SK-N-SH (cell line): ENCODE results near the gene SERPINH1. TPM values are rescaled to one million over a fixed set of nuclear protein-coding genes. Genes with fewer than 3 reads are reported as not detected.
A peak's percentile ranks its signal among the peaks of the same experiment; 100 is the strongest.

Source experiments
- CTCF ChIA-PET: fragments of 300-600, 350-600 bp; formaldehyde crosslinking; extraction: SDS; loops from one replicate; lab custom pipeline; 2021; lab: Yijun Ruan, JAX
- POLR2A ChIA-PET: fragments of 350-600 bp; sonication (Branson Sonifier 250); formaldehyde crosslinking; extraction: SDS; loops from one replicate; lab custom pipeline; 2020; ENCODE audit warnings: antibody characterized with exemption, inconsistent platforms; lab: Yijun Ruan, JAX
- DNase-seq: peaks from one replicate; pipeline ENCODE4 v3.0.0; 2012
- H2AFZ ChIP-seq: fragments of 200-600 bp; sonication (generic); 2 replicates; pipeline ENCODE4 v1.8.1; 2016; ENCODE audit warnings: antibody characterized with exemption, mild to moderate bottlenecking, low read depth
- H3F3A ChIP-seq: fragments of 200-600 bp; sonication (generic); replicated peaks from 2 replicates; pipeline ENCODE3; 2016; ENCODE audit warnings: antibody characterized with exemption, mild to moderate bottlenecking; ENCODE audit not compliant: insufficient read depth
- H3K27ac ChIP-seq, 2 experiments: fragments of 200-500 bp in 1 of 2; fragments of 200-600 bp in 1 of 2; sonication (Bioruptor generic) in 1 of 2; sonication (generic), shearing (Covaris generic) in 1 of 2; 2 replicates each; pipeline versions ENCODE4 v1.5.1 to v1.6.1; 2014 to 2016; ENCODE audit warnings: low read depth in 2 of 2, inconsistent platforms in 1 of 2, low read length in 1 of 2, mild to moderate bottlenecking in 1 of 2, mixed read lengths in 1 of 2
- H3K27me3 ChIP-seq: fragments of 200-600 bp; sonication (generic), shearing (Covaris generic); 2 replicates; pipeline ENCODE4 v1.6.1; 2016; ENCODE audit warnings: mixed run types; ENCODE audit not compliant: insufficient read depth
- H3K36me3 ChIP-seq, 2 experiments: fragments of 200-500 bp in 1 of 2; fragments of 200-600 bp in 1 of 2; sonication (Bioruptor generic) in 1 of 2; sonication (generic) in 1 of 2; replicated peaks in 1 of 2; 2 replicates each; pipeline versions ENCODE3 to v1.5.1; 2014 to 2016; ENCODE audit warnings: low read length in 1 of 2, mild to moderate bottlenecking in 1 of 2; ENCODE audit not compliant: insufficient read depth in 2 of 2, control insufficient read depth in 1 of 2
- H3K4me1 ChIP-seq, 2 experiments: fragments of 200-500 bp in 1 of 2; fragments of 200-600 bp in 1 of 2; sonication (Bioruptor generic) in 1 of 2; sonication (generic), shearing (Covaris generic) in 1 of 2; 2 replicates each; pipeline versions ENCODE4 v1.5.1 to v1.6.1; 2014 to 2016; ENCODE audit warnings: low read depth in 1 of 2, low read length in 1 of 2, mixed run types in 1 of 2; ENCODE audit not compliant: insufficient read depth in 2 of 2, control insufficient read depth in 1 of 2
- H3K4me2 ChIP-seq: fragments of 200-600 bp; sonication (generic), shearing (Covaris generic); 2 replicates; pipeline ENCODE4 v1.6.1; 2017; ENCODE audit warnings: mixed run types
- H3K4me3 ChIP-seq, 2 experiments: fragments of 200-500 bp in 1 of 2; fragments of 200-600 bp in 1 of 2; sonication (Bioruptor generic) in 1 of 2; sonication (generic), shearing (Covaris generic) in 1 of 2; 2 replicates each; pipeline versions ENCODE4 v1.5.1 to v1.8.1; 2014 to 2016; ENCODE audit warnings: low read depth in 2 of 2, inconsistent platforms in 1 of 2, low read length in 1 of 2, mild to moderate bottlenecking in 1 of 2, mixed read lengths in 1 of 2, moderate library complexity in 1 of 2
- H3K79me2 ChIP-seq: fragments of 200-600 bp; sonication (generic); 2 replicates; pipeline ENCODE4 v1.8.1; 2017; ENCODE audit warnings: mild to moderate bottlenecking; ENCODE audit not compliant: insufficient read depth
- H3K9ac ChIP-seq: fragments of 200-600 bp; sonication (generic); 2 replicates; pipeline ENCODE4 v1.6.1; 2017; ENCODE audit warnings: mixed run types
- H3K9me2 ChIP-seq: fragments of 200-600 bp; sonication (generic); 2 replicates; pipeline ENCODE4 v1.6.1; 2017; ENCODE audit warnings: mixed run types
- H3K9me3 ChIP-seq: fragments of 200-600 bp; sonication (generic); 2 replicates; pipeline ENCODE4 v1.6.1; 2017; ENCODE audit warnings: mixed run types, mild to moderate bottlenecking, moderate library complexity
- H4K20me1 ChIP-seq: fragments of 200-600 bp; sonication (generic); 2 replicates; pipeline ENCODE4 v1.6.1; 2017; ENCODE audit warnings: mild to moderate bottlenecking, mixed run types; ENCODE audit not compliant: insufficient read depth
- CHD2 ChIP-seq: fragments of 150-350 bp; IDR thresholded peaks from 2 replicates; pipeline ENCODE4 v1.6.1; 2018; ENCODE audit warnings: low read length; ENCODE audit not compliant: partially characterized antibody
- CTCF ChIP-seq: fragments of 200-600 bp; sonication (generic); IDR thresholded peaks from 2 replicates; pipeline ENCODE4 v1.6.1; 2017; ENCODE audit warnings: antibody characterized with exemption, mild to moderate bottlenecking, moderate library complexity
- GATA2 ChIP-seq: sonication (generic); formaldehyde crosslinking; IDR thresholded peaks from 2 replicates; pipeline ENCODE4 v1.5.0; 2020; ENCODE audit warnings: mild to moderate bottlenecking, missing genetic modification reagents
- JUND ChIP-seq: IDR thresholded peaks from 2 replicates; pipeline ENCODE4 v1.4.0; 2012
- MXI1 ChIP-seq: IDR thresholded peaks from 2 replicates; pipeline ENCODE4 v1.6.1; 2012; ENCODE audit warnings: mild to moderate bottlenecking, low read depth, low read length, improper control_type of control experiment
- RAD21 ChIP-seq: IDR thresholded peaks from 2 replicates; pipeline ENCODE4 v1.6.1; 2012; ENCODE audit warnings: mild to moderate bottlenecking, low read length
- RCOR1 ChIP-seq: fragments of 150-350 bp; IDR thresholded peaks from 2 replicates; pipeline ENCODE4 v1.6.1; 2017; ENCODE audit warnings: antibody characterized with exemption, low read length
- RFX5 ChIP-seq: IDR thresholded peaks from 2 replicates; pipeline ENCODE4 v1.6.1; 2012; ENCODE audit warnings: mild to moderate bottlenecking, improper control_type of control experiment, low read length
- SMC3 ChIP-seq: IDR thresholded peaks from 2 replicates; pipeline ENCODE4 v1.6.1; 2012; ENCODE audit warnings: low read depth, low read length, improper control_type of control experiment
- TEAD4 ChIP-seq: IDR thresholded peaks from 2 replicates; pipeline ENCODE4 v1.4.0; 2012; ENCODE audit warnings: mild to moderate bottlenecking, borderline replicate concordance; ENCODE audit not compliant: insufficient read depth
- WGBS: methylation state at CpG from one replicate; pipeline ENCODE4 v1.1.6; 2017; ENCODE audit warnings: low lambda C conversion rate; 5-methylcytosine and 5-hydroxymethylcytosine counted together
- polyA plus RNA-seq, 3 experiments: library from polyadenylated mRNA; depleted of rRNA; stranded (reverse); fragments of >200 nt; gene quantifications; 2 replicates each; pipeline ENCODE4 v1.2.3, GENCODE V29; 2012
- TF ChIP-seq, protein P1 (sequence below): IDR thresholded peaks from 2 replicates; pipeline ENCODE4 v1.4.0; 2012; ENCODE audit warnings: low read depth, borderline replicate concordance

Gene SERPINH1
- polyA plus RNA-seq, 1 of the 3 experiments (the other 2 are of a cell fraction), result 293 TPM

DNA sequence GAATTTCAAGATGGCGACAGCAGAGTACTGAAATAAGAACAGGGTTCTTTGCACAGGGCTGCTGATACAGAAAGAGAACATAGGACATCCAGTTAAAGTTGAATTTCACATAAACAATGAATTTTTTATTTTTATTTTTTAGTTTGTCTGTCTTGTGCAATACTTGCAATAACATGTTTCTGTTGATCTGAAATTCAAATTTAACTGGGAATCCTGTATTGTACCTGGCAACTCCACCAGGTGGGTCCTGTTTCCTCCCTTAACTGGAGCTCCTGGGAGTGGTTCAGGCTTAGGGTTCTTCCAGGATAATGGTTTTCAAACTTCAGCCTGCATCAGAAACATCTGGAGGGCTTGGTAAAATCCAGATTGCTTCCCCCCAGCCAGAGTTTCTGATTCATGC, 14.9 kb upstream of the SERPINH1 start:
- no peaks in the 10 kb centered on the region for H3K9me3 ChIP-seq
- POLR2A ChIA-PET, result no interaction called here
- 80% methylated on average over 1 of the region's 1 CpG for WGBS
- H4K20me1 ChIP-seq, result no peaks in the 10 kb centered on the region
- H2AFZ ChIP-seq, result no peak overlapping the region
- no peak for DNase-seq
- no peak overlapping the region for H3K9ac ChIP-seq
- CTCF ChIA-PET, result interaction anchor here (0.7 to 2.1 kb wide), 18 partner anchors 9 to 321 kb away, joined by 3 to 10 read pairs (median 4); partner anchors contain the start of gene SERPINH1
- no peak overlapping the region for H3K27ac ChIP-seq
- H3K9me2 ChIP-seq, result no peaks in the 10 kb centered on the region
- H3K79me2 ChIP-seq, result no peaks in the 10 kb centered on the region
- H3K27me3 ChIP-seq, result no peaks in the 10 kb centered on the region
- no peak overlapping the region for H3K4me2 ChIP-seq
- peak overlapping the region in 1 of 2 experiments; percentile 35; a peak in 1 of 4 replicates for H3K4me3 ChIP-seq
- no peaks in the 10 kb centered on the region for H3F3A ChIP-seq
- H3K36me3 ChIP-seq, result no peaks in the 10 kb centered on the region
- peaks cover 0 to 10% of the 10 kb centered on the region in 2 experiments; a peak in 1 of 4 replicates for H3K4me1 ChIP-seq
- no peak for TF ChIP-seq JUND
- TF ChIP-seq RFX5, result no peak
- no peak for TF ChIP-seq CHD2
- no peak for TF ChIP-seq GATA2 (CRISPR knock-in tag)

GRCh38 chr11:75547617-75548058, 14.4 kb upstream of the SERPINH1 start:
- ChIA-PET POLR2A (no interaction called here), CTCF (interaction anchor here (0.8 to 2.1 kb wide), 14 partner anchors 12 to 160 kb away, joined by 3 to 10 read pairs (median 5); no protein-coding TSS in a partner anchor)
- Histone ChIP-seq H4K20me1 (no peaks in the 10 kb centered on the region), H3K27ac (peak overlapping the region in 1 of 2 experiments; percentile 36; a peak in 1 of 4 replicates), H3K9ac (no peak overlapping the region), H3K9me2 (no peaks in the 10 kb centered on the region), H2AFZ (peak overlapping the region; percentile 64; the same call in 1 of the 2 replicates), H3K27me3 (no peaks in the 10 kb centered on the region), H3K9me3 (no peaks in the 10 kb centered on the region), H3K4me3 (peak overlapping the region in 1 of 2 experiments; percentile 35; a peak in 1 of 4 replicates), H3K36me3 (no peaks in the 10 kb centered on the region), H3K4me2 (no peak overlapping the region), H3K4me1 (peaks cover 0 to 11% of the 10 kb centered on the region in 2 experiments; a peak in 1 of 4 replicates), H3K79me2 (no peaks in the 10 kb centered on the region), H3F3A (no peaks in the 10 kb centered on the region)
- DNase-seq, result peak; percentile 88
- TF ChIP-seq RCOR1 (peak; percentile 37; the same call in 1 of the 2 replicates), MXI1 (peak; percentile 9; the same call in 1 of the 2 replicates), TEAD4 (no peak), RFX5 (peak; percentile 31; the same call in 1 of the 2 replicates), SMC3 (peak; percentile 90), CTCF (peak; percentile 90), RAD21 (peak; percentile 96)
- TF ChIP-seq, protein P1, sequence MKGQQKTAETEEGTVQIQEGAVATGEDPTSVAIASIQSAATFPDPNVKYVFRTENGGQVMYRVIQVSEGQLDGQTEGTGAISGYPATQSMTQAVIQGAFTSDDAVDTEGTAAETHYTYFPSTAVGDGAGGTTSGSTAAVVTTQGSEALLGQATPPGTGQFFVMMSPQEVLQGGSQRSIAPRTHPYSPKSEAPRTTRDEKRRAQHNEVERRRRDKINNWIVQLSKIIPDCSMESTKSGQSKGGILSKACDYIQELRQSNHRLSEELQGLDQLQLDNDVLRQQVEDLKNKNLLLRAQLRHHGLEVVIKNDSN, result no peak
- WGBS, result 18% methylated on average over 7 of the region's 7 CpGs
